GM19025 (cell line): ENCODE data around the gene CEBPG.

Experiments used
- ATAC-seq: cut with Tn5 transposase; IDR thresholded peaks from one replicate; pipeline ENCODE4 v1.9.1; 2021; ENCODE audit warnings: mild to moderate bottlenecking, low read depth, moderate library complexity; ENCODE audit not compliant: unreplicated experiment

The CEBPG gene

GRCh38 chr19:33373453-33374235 is at the start of gene CEBPG:
Gene CEBPG (plus strand): TSS chr19:33373709. CDS start chr19:33379240, 5,531 bp downstream.
- peak; percentile 91 for ATAC-seq

GRCh38 chr19:33324628-33325027 is 48.9 kb upstream of the CEBPG start:
- ATAC-seq = no peak

- no peak for ATAC-seq
These were observed 47.6 kb upstream of the CEBPG start for GRCh38 chr19:33325920-33326319.

DNA sequence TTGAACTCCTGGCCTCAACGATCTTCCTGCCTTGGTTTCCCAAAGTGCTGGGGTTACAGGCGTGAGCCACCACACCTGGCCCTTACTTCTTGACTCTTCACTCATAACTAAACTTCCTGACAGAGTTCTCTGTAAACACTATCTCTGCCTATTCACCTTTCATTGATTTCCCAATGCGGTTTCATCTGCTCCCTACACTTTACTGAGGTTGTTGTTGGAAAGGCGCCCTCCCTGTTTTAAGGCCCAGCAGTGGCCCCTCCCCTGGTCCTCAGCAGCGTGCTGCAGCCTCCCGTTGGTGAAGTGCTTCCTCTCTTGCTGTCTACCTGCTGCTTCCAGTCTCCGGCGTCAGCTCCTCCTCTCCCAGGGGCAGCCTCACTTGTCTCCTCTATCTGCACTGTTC is 44.4 kb upstream of the CEBPG start:
- no peak for ATAC-seq

DNA sequence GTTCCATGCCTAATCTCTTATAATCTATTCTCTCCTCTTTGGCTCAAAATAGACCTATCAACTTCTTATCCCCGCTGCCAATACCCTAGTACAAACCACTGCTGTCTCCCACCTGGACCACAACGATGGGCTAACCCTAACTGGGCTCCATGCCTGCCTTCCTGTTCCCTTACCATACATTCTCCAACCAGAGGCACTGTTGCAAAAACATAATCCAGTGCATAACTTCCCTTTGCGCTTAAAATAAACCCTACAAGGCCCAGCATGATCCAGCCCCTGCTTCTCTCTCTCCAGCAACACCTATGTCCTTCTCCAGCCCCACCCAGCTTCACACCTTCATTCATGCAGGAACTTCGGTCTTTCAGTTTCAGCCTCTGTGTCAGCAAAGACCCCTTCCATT is 43.8 kb upstream of the CEBPG start:
- no peak for ATAC-seq

DNA sequence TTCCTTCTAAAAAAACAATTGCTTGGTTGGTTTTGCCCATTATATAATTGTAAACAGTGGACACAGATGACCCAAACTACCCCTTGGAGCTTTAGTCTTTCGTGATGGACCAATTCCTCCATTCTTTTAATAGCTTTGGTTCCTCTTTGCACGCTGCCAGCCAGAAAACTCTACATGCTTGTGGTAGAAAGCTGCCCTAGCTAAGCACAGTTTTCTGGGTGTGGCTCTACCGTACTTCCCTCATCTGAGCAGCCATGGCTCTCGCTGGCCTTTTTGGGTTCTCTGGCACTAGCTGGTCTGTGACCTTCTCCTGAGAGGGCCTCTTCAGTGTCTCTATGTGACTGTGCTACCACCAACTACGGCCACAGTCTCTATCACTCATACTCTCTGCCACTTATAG is 41.3 kb upstream of the CEBPG start:
- ATAC-seq = no peak

DNA sequence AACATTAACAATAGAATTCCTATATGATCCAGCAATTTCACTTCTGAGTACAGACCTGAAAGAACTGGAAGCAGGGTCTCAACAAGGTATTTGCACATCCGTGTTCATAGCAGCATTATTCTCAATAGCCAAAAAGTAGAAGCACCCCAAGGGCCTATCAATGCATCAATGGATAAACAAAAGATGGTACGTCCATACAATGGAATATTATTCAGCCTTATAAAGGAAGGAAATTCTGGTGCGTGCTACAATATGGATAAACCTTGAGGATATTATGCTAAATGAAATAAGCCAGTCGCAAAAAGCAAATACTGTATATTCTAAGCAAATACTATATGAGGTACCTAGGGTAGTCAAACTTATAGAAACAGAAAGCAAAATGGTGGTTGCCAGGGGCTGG is 40.4 kb upstream of the CEBPG start:
- ATAC-seq = no peak

- no peak for ATAC-seq
These were observed 39.9 kb upstream of the CEBPG start for GRCh38 chr19:33333642-33334041.

DNA sequence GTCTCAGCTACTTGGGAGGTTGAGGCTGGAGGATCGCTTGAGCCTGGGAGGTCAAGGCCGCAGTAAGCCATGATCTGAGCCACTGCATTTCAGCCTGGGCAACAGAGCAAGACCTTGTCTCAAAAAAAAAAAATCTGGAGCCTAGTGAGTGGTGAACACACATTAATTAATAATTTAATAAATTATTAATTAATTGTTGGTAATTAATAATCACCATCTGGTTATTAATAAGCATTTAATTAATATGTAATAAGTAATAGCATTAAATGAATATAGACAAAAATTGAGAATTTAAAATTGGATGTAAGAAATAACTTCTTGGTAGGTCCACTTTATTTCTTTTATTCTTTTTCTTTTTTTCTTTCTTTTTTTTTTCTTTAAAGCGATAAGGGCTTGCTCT is 39.2 kb upstream of the CEBPG start:
- ATAC-seq = no peak

- no peak for ATAC-seq
These were observed 38.1 kb upstream of the CEBPG start for GRCh38 chr19:33335446-33335845.

DNA sequence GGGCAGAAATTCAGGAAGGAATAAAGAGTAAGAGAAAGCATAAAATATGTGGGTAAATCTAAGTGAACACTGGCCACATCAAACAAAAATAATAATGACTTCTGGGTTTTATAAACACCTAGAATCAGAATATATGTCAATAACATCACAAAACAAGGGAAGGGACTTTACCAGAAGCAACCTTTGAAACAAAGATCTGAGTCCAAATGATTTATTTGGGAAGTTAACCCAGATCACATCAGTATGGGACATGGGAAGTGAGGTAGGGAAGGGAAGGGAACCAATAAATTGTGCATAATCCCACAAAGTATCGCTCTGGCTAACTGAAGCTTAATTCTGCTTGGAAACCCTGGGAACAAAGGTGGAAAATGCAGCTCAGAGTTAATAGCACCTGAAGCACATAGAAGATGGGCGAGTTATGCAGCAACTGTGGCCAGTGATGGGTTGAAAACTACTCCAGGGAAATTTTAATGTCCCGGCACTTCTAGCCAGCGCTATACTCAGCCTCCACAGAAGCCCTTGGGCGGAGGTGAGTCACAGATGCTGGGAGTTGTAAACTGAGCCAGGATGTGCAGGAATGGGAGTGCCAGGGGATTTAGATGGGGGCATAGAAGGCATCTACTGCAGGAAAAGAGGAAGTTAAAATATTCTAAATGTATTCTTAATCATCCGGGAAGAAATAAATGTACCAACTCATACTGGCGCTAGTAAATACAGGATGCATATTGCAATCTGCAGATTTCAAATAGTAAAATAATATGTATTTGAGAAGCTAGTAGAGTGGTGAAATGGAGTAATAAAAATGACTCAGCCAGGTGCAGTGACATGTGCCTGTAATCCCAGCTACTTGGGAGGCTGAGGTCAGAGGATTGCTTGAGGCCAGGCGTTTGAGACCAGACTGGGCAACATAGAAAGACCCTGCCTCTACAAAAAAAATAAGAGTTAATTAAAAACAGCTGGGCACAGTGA is 34.2 kb upstream of the CEBPG start:
- ATAC-seq = no peak

DNA sequence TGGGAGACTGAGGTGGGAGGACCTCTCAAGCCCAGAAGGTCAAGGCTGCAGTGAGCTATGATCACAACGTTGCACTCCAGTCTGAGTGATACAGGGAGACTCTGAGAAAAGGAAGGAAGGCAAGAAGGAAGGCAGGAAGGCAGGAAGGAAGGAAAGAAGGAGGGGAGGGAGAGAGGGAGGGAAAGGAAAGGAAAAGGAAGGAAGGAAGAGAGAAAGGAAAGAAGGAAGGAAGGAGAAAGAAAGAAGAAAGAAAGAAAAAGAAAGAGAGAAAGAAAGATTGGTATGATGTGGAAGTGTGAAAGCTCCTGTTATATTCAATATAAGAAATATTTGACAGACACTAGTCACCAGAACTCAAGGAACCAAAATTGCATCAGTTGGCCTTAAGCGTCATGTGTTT is 32.5 kb upstream of the CEBPG start:
- no peak for ATAC-seq

DNA sequence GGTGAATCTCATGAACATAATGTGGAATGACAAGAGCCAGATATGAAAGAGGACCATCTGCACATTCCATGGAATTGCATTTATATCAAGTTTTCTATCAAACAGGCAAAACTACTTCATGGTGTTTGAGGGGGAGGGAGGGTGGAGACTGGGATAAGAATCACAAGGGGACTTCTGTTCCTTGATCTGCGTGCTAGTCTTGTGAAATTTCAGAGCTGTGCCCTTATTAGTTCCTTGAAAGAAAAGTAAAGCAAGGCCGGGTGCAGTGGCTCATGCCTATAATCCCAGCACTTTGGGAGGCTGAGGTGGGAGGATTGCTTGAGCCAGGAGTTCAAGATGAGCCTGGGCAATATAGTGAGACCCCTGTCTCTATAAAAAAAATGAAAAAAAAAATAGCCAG is 30.2 kb upstream of the CEBPG start:
- no peak for ATAC-seq

DNA sequence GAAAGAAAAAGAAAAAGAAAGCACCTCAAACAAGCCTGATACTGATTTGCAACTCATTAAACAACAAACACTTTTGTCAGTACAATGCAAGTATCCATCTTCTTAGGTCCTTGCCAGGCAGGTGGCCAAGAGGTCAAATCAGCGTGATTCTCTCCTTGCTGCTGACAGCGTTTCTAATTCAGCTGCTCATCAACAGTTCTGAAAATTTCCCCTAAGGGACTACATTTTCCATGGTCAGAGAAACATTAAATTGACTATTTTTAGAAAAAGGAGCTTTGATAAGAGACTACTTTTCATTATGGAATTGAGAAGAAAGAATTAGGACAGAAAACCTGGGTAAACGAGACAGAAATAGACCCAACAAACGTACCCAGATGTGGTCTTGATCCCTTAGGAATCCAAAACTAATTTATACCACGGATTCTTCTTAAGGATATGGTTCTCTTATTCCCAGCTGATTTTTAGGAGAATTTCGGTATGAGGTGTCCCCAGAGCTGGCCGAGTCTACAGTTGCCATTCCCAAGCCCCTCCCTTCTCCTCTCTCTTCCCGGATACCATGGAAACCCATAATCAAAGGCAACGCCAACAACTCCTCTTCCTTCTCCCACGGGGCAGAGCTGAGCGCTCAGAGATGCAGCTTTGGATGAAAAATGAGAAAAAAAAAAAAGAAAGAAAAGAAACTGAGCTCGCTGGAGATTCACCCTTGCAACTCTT is 29.5 kb upstream of the CEBPG start:
- no peak for ATAC-seq

DNA sequence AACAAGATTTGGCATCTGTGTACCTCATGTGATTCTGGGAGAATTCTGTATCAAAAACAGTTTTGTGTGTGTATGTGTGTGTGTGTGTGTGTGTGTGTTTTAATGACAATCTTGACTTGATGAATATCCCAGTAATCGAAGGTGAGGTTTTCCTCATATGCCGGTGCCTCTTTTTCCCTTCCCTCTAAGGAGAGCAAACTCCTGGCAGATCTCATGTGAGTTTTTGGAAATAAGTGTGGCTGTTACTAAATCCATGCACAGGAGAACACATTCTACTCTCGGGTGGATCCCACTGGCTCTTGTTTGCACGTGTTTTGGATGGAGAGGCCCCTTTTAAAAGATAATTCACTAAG is 29.0 kb upstream of the CEBPG start:
- ATAC-seq = no peak

GRCh38 chr19:33345163-33345562 is 28.3 kb upstream of the CEBPG start:
- no peak for ATAC-seq

GRCh38 chr19:33346665-33347064 is 26.8 kb upstream of the CEBPG start:
- no peak for ATAC-seq

GRCh38 chr19:33347300-33347699 is 26.2 kb upstream of the CEBPG start:
- no peak for ATAC-seq

GRCh38 chr19:33348301-33349010 is 25.1 kb upstream of the CEBPG start:
- no peak for ATAC-seq
